Cardiac fibroblast (primary cell): Measurements from ENCODE around the gene ODAPH.
"Not testable (repeated sequence)": the region's sequence is repeated elsewhere in the genome, so short reads cannot be mapped to it uniquely, and the experiment has no call there.

Experiments used
- DNase-seq, 2 donors: peaks; one replicate each; pipeline versions ENCODE4 v3.0.0 to v3.0.0-alpha.2; 2010; ENCODE audit warnings: low read depth in 2 of 2
- H3K4me3 ChIP-seq, 2 donors: replicated peaks in 1 of 2; 1 replicate in 1 of 2; 2 replicates in 1 of 2; pipeline ENCODE4 v1.5.1; 2011; ENCODE audit warnings: low read depth in 2 of 2, low read length in 2 of 2, mild to moderate bottlenecking in 2 of 2, moderate library complexity in 1 of 2
- TF ChIP-seq, protein P1 (sequence below): IDR thresholded peaks from one replicate; pipeline ENCODE4 v1.5.1; 2011; ENCODE audit warnings: low read depth, mild to moderate bottlenecking, low read length, inconsistent platforms

Gene ODAPH

DNA sequence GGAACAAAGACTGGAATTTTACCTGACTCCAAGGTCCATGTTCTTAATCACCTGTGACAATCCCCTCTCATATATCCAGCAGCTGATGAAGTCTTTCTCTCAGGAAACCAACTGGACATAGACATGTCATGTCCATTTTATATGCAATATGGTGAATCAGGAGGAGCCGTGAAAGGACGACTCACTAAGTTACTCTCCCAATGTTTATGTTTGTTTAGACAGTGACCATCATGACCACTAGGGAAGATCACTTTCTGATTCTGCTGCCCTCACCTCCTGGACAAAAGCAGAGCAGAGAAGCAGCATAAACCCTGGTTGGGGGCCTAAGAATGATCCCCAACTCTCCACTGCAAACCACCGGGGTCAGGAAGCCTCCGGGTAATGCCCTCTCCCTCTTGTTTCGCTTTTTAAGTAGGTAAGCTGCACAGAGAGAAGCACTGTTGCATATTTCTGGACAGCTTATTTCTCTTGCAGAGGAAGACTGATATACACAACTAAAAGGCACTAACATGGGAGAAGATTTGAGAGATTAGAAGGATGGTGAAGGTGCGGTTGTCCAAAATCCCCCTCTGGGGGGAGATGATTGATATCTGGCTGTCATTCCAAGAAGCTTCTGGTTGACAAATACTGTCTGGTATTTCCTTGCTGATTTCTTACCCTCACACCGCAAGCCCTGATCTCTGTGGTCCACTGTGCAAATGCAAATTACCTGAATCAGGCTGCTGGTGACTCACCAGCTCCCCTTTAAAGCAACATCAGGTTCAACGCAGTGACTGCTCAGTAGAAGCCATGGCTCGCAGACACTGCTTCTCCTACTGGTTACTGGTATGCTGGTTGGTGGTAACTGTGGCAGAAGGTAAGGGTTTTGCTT, at the start of gene ODAPH:
Gene ODAPH (plus strand): TSS at position 773 of the 871 bp plus-strand sequence. CDS start 17 bp downstream, at position 790.
- TF ChIP-seq, protein P1, sequence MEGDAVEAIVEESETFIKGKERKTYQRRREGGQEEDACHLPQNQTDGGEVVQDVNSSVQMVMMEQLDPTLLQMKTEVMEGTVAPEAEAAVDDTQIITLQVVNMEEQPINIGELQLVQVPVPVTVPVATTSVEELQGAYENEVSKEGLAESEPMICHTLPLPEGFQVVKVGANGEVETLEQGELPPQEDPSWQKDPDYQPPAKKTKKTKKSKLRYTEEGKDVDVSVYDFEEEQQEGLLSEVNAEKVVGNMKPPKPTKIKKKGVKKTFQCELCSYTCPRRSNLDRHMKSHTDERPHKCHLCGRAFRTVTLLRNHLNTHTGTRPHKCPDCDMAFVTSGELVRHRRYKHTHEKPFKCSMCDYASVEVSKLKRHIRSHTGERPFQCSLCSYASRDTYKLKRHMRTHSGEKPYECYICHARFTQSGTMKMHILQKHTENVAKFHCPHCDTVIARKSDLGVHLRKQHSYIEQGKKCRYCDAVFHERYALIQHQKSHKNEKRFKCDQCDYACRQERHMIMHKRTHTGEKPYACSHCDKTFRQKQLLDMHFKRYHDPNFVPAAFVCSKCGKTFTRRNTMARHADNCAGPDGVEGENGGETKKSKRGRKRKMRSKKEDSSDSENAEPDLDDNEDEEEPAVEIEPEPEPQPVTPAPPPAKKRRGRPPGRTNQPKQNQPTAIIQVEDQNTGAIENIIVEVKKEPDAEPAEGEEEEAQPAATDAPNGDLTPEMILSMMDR = no peak
- H3K4me3 ChIP-seq = no peak within 1 kb of the TSS
- DNase-seq = peak in 1 of 2 donors; percentile 40

DNA sequence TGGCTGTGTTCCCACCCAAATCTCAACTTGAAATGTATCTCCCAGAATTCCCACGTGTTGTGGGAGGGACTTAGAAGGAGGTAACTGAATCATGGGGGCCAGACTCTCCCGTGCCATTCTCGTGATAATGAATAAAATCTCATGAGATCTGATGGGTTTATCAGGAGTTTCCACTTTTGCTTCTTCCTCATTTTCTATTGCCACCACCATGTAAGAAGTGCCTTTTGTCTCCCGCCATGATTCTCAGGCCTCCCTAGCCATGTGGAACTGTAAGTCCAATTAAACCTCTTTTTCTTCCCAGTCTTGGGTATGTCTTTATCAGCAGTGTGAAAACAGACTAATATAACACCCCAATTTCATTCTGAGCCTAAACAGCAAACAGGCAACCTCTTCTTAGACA, 46.3 kb upstream of the ODAPH start:
- DNase-seq, H3K4me3 ChIP-seq: not testable (repeated sequence)

- no peak for DNase-seq
- TF ChIP-seq, protein P1 = no peak
- no peak overlapping the region for H3K4me3 ChIP-seq
These were observed 44.0 kb upstream of the ODAPH start for GRCh38 chr4:75511841-75512240.

GRCh38 chr4:75512386-75513211, 43.3 kb upstream of the ODAPH start:
- peak; percentile 39 to 72 for DNase-seq
- peak overlapping the region; percentile 85 to 94 for H3K4me3 ChIP-seq
- TF ChIP-seq, protein P1 = no peak

DNA sequence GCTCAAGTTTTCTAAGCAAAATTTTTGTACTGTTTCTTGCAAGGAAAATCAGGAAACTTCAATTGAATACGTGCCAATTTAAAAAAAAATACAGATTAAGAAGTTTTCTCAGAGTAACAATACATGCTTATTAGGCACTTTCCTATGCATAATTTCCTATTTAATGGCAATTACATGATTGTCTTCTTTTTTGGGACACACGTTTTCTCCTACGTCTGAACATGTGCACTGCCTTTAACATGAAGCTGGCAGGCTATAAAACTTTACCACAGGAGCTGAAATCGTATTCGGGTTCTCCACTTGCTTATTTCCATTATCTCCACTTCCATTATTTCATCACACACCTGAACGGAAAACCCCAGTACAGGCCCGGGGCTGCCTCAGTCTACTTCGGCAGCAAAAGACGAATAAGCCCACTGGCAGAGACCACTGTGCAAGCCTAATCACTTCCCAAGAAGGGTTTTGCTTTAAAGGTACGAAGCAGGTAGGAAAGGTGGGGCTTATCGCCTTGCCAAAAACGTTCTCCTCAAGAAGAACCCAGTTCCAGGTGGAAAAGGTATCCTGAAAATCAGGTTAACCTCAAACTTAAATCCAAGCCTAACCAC, 42.2 kb upstream of the ODAPH start:
- TF ChIP-seq, protein P1 = no peak
- DNase-seq = peak; percentile 7 to 17
- H3K4me3 ChIP-seq = peak overlapping the region; percentile 85 to 94

GRCh38 chr4:75514131-75514948, 41.5 kb upstream of the ODAPH start, which contains the start of the genes RCHY1 and THAP6:
Gene RCHY1, minus strand, starts transcription at chr4:75514403. Its CDS starts 117 bp downstream, at chr4:75514286.
Gene THAP6, plus strand, starts transcription at chr4:75514473. Its CDS starts 980 bp downstream, at chr4:75515453.
- DNase-seq = peak; percentile 96
- TF ChIP-seq, protein P1 = no peak
- peak within 1 kb of the TSS; percentile 85 to 94 for H3K4me3 ChIP-seq
